ENCODE data around the gene TMEM209.
"Not testable (repeated sequence)": the region's sequence is repeated elsewhere in the genome, so short reads cannot be mapped to it uniquely, and the experiment has no call there.

The TMEM209 gene

GRCh38 chr7:130205084-130205947, at the start of gene TMEM209:
Gene TMEM209, minus strand, starts transcription at chr7:130205406. Its CDS starts 31 bp downstream, at chr7:130205375.
- DNase-seq (ENCODE audit: low read depth in 2 of 2) = peak; percentile 93

- no peak for DNase-seq (ENCODE audit: low read depth in 2 of 2)
These were observed 49.3 kb upstream of the TMEM209 start for GRCh38 chr7:130254555-130254954.

- not testable (repeated sequence) for DNase-seq (ENCODE audit: low read depth in 2 of 2)
These were observed 44.4 kb upstream of the TMEM209 start for GRCh38 chr7:130249626-130250025.

- not testable (repeated sequence) for DNase-seq (ENCODE audit: low read depth in 2 of 2)
These were observed 43.6 kb upstream of the TMEM209 start for GRCh38 chr7:130248842-130249241.

- DNase-seq (ENCODE audit: low read depth in 2 of 2) = not testable (repeated sequence)
These were observed 41.3 kb upstream of the TMEM209 start for GRCh38 chr7:130246491-130246890.

GRCh38 chr7:130243486-130243885, 38.3 kb upstream of the TMEM209 start:
- not testable (repeated sequence) for DNase-seq (ENCODE audit: low read depth in 2 of 2)

- peak; percentile 13 to 49 for DNase-seq (ENCODE audit: low read depth in 2 of 2)
These were observed 37.2 kb upstream of the TMEM209 start for GRCh38 chr7:130242198-130243014.

- no peak for DNase-seq (ENCODE audit: low read depth in 2 of 2)
These were observed 35.0 kb upstream of the TMEM209 start for GRCh38 chr7:130240240-130240639.

- DNase-seq (ENCODE audit: low read depth in 2 of 2) = not testable (repeated sequence)
These were observed 31.2 kb upstream of the TMEM209 start for GRCh38 chr7:130236361-130236760.

GRCh38 chr7:130234078-130234477, 28.9 kb upstream of the TMEM209 start:
- no peak for DNase-seq (ENCODE audit: low read depth in 2 of 2)

GRCh38 chr7:130232209-130232608, 27.0 kb upstream of the TMEM209 start:
- no peak for DNase-seq (ENCODE audit: low read depth in 2 of 2)

GRCh38 chr7:130231792-130232191, 26.6 kb upstream of the TMEM209 start:
- no peak for DNase-seq (ENCODE audit: low read depth in 2 of 2)

GRCh38 chr7:130229981-130230380, 24.8 kb upstream of the TMEM209 start:
- DNase-seq (ENCODE audit: low read depth in 2 of 2) = not testable (repeated sequence)

GRCh38 chr7:130228840-130229502, 23.8 kb upstream of the TMEM209 start:
- no peak for DNase-seq (ENCODE audit: low read depth in 2 of 2)

- no peak for DNase-seq (ENCODE audit: low read depth in 2 of 2)
These were observed 22.8 kb upstream of the TMEM209 start for GRCh38 chr7:130227883-130228575.

- DNase-seq (ENCODE audit: low read depth in 2 of 2) = no peak
These were observed 21.1 kb upstream of the TMEM209 start for GRCh38 chr7:130226333-130226732.

GRCh38 chr7:130224923-130225322, 19.7 kb upstream of the TMEM209 start:
- not testable (repeated sequence) for DNase-seq (ENCODE audit: low read depth in 2 of 2)

- DNase-seq (ENCODE audit: low read depth in 2 of 2) = no peak
These were observed 19.0 kb upstream of the TMEM209 start for GRCh38 chr7:130224210-130224609.

GRCh38 chr7:130223646-130224045, 18.4 kb upstream of the TMEM209 start:
- DNase-seq (ENCODE audit: low read depth in 2 of 2) = no peak

- no peak for DNase-seq (ENCODE audit: low read depth in 2 of 2)
These were observed 16.5 kb upstream of the TMEM209 start for GRCh38 chr7:130221746-130222145.

- no peak for DNase-seq (ENCODE audit: low read depth in 2 of 2)
These were observed 14.7 kb upstream of the TMEM209 start for GRCh38 chr7:130219871-130220270.
